IPS-18c (cell line): ENCODE measurements around the gene ASB15.

ENCODE experiments used
- H3K4me3 ChIP-seq: 2 replicates; pipeline ENCODE4 v1.7.0; 2013; ENCODE audit warnings: low read depth, mild to moderate bottlenecking, low read length, moderate library complexity; ENCODE audit not compliant: insufficient read depth
- H3K9me3 ChIP-seq: one replicate; pipeline ENCODE4 v1.6.1; 2013; ENCODE audit warnings: mild to moderate bottlenecking, low read length, moderate library complexity; ENCODE audit not compliant: control insufficient read depth, insufficient read depth

Gene ASB15

DNA sequence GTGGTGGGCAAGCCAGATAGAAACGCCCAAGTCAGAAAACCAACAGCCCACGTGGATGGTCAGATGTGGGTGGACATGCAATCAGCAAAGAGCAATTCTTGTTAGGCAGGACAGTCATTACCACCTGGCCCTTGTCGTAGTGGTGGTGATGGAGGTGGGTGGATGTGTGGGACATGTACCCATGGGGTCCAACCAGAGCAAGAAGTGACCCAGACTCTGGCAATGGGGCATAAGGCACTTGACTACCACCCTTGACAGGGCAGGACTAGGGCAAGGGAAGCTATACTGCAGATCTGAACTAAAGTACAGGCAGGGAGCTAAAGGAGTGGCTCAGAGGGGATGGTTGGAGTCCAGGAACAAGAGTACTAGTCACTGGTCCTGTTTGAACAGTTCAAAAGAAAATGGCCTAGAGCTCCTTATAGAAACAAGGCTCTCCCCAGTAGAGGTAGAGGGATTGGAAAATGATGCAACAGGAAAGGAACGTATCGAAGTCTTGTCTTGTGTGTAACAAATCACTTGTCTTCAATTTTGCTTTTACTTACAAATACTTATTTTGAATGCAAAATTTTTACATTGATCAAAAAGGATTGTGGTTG is 71.6 kb downstream of the ASB15 start:
- no peaks in the 10 kb centered on the region for H3K9me3 ChIP-seq
- no peak overlapping the region for H3K4me3 ChIP-seq

GRCh38 chr7:123673752-123674398 is 72.3 kb downstream of the ASB15 start:
- no peaks in the 10 kb centered on the region for H3K9me3 ChIP-seq
- H3K4me3 ChIP-seq = no peak overlapping the region

DNA sequence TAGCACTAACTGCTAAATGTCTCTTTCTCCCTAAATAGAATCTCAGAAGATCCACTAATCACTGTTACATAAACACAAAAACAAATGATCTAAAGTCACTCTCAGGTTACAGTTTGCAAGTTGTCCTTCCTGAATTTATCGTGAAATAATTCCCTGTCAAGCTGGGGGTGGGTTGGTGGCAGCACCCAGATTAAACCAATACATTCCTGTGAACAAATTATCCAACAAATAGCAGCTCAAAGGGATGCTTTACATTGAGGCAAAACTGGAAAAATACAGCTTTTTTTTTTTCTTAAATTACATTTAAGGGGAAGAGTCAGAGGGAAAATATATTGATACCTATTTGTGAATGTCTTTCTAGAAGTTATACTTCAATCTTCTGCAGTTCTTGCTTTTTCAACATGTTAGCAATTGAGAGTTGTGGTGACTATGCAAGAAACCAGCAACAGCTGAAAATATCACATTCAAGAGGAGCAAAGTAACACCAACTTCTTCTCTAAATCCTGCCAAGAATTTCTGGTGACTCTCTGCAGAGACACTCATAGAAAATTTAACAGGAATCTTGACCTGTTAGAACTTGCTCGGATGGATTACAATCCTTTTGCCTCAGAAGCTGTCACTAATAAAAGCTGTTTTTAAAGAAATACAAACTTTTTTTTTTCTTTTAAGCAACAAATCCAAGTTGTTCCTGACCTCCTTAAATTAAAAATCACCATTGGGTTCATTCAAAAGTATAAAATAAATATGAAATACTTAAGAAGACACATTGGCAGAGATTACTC is 73.0 kb downstream of the ASB15 start:
- no peak overlapping the region for H3K4me3 ChIP-seq

GRCh38 chr7:123675181-123675473 is 73.5 kb downstream of the ASB15 start:
- Histone ChIP-seq H3K4me3 (no peak overlapping the region), H3K9me3 (no peaks in the 10 kb centered on the region)

More for the DNA sequence above, 73.0 kb downstream of the ASB15 start:
- no peaks in the 10 kb centered on the region for H3K9me3 ChIP-seq

GRCh38 chr7:123677061-123677715 is 75.6 kb downstream of the ASB15 start:
- Histone ChIP-seq H3K4me3 (no peak overlapping the region), H3K9me3 (no peaks in the 10 kb centered on the region)

DNA sequence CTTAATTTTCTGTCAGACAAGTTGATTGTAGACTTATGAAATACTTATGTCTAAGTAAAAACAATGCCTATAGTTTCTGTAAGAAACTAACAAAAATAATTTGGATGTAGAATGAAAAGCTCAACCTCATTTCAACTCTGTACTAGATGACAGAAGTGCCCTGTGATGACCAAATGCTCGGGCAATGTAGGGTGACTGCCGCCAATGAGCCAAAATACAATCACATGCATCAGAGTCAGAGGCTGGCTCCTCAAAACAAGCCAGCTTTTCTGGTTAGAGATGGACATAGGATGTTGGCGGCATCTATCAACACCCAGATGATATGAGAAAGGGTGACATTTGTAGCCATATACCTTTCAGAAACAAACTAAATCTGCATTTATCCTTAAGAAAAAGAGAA is 78.0 kb downstream of the ASB15 start:
- Histone ChIP-seq H3K4me3 (no peak overlapping the region), H3K9me3 (no peaks in the 10 kb centered on the region)

GRCh38 chr7:123680580-123680979 is 79.0 kb downstream of the ASB15 start:
- Histone ChIP-seq H3K9me3 (no peaks in the 10 kb centered on the region), H3K4me3 (no peak overlapping the region)

GRCh38 chr7:123681561-123681960 is 79.9 kb downstream of the ASB15 start:
- no peak overlapping the region for H3K4me3 ChIP-seq
- no peaks in the 10 kb centered on the region for H3K9me3 ChIP-seq

DNA sequence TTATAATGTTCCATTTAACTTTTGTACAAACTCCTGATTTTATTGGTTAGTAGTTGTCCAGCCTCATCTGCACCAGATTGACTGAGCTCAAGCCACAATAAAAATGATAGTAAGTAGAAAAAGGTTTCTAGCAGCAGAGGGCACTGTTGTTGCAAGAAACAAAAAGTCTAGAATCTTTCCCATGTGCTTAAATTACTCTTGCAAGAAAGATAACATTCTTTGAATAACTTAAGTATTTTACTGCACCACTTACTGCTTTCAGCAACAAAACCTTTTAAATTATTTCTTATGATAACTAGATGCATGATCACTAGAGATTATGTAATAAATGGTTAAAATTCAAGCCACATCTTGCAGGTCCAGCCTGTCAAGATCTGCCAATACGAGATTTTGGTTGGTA is 81.1 kb downstream of the ASB15 start:
- Histone ChIP-seq H3K4me3 (no peak overlapping the region), H3K9me3 (no peaks in the 10 kb centered on the region)

DNA sequence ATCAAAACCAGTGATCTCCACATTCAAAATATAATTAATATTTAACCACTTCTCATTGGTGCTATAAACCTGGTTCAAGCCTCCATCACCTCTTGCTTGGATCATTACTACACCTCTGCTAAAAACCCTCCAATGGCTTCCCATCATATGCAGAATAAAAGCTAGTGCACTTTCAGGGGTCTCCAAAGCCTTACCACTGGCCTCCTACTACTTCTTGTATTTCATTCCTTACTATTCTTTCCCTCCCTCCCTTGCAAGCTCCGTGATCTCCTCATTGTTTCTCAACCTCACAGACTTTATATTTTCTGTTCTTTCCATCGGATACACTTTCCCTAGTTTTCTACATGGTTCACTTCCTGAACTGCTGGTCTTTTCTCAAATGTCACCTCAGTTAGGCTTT is 85.5 kb downstream of the ASB15 start:
- no peak overlapping the region for H3K4me3 ChIP-seq

GRCh38 chr7:123687727-123688126 is 86.1 kb downstream of the ASB15 start:
- no peak overlapping the region for H3K4me3 ChIP-seq
- no peaks in the 10 kb centered on the region for H3K9me3 ChIP-seq

More for the DNA sequence above, 85.5 kb downstream of the ASB15 start:
- no peaks in the 10 kb centered on the region for H3K9me3 ChIP-seq
